Liver (tissue), 3 donors: Measurements from ENCODE around the gene ZNF862.

Source experiments
- ATF3 ChIP-seq: IDR thresholded peaks from 2 replicates; pipeline ENCODE4 v1.6.1; 2016; ENCODE audit warnings: antibody characterized with exemption
- EGR1 ChIP-seq, 2 donors: IDR thresholded peaks; 2 replicates each; pipeline ENCODE4 v1.6.1; 2016 to 2018; ENCODE audit warnings: antibody characterized with exemption in 2 of 2, low read depth in 2 of 2
- GABPA ChIP-seq, 2 donors: IDR thresholded peaks in 1 of 2; conservative IDR thresholded peaks in 1 of 2; 2 replicates each; pipeline ENCODE4 v1.6.1; 2016; ENCODE audit warnings: antibody characterized with exemption in 2 of 2, mild to moderate bottlenecking in 1 of 2, moderate library complexity in 1 of 2
- HNF4G ChIP-seq: IDR thresholded peaks from 2 replicates; pipeline ENCODE4 v1.6.1; 2016; ENCODE audit warnings: antibody characterized with exemption
- JUND ChIP-seq, 2 donors: IDR thresholded peaks; 2 replicates each; pipeline ENCODE4 v1.6.1; 2016; ENCODE audit warnings: antibody characterized with exemption in 2 of 2
- NR2F2 ChIP-seq: IDR thresholded peaks from 2 replicates; pipeline ENCODE4 v1.6.1; 2016; ENCODE audit warnings: antibody characterized with exemption
- RAD21 ChIP-seq, 2 donors: IDR thresholded peaks; 2 replicates each; pipeline ENCODE4 v1.6.1; 2016; ENCODE audit warnings: antibody characterized with exemption in 2 of 2, mild to moderate bottlenecking in 2 of 2
- SP1 ChIP-seq: IDR thresholded peaks from 2 replicates; pipeline ENCODE4 v1.6.1; 2018; ENCODE audit warnings: antibody characterized with exemption, mild to moderate bottlenecking
- TAF1 ChIP-seq: conservative IDR thresholded peaks from 2 replicates; pipeline ENCODE4 v1.6.1; 2016; ENCODE audit warnings: antibody characterized with exemption, mild to moderate bottlenecking
- YY1 ChIP-seq: IDR thresholded peaks from 2 replicates; pipeline ENCODE4 v1.6.1; 2016; ENCODE audit warnings: antibody characterized with exemption, mild to moderate bottlenecking
- TF ChIP-seq, protein P1 (sequence below): fragments of 150-350 bp; IDR thresholded peaks from 2 replicates; pipeline ENCODE4 v1.5.1; 2017; ENCODE audit warnings: improper control_type of control experiment, low read depth, low read length; ENCODE audit not compliant: missing input control
- TF ChIP-seq, protein P2 (sequence below): IDR thresholded peaks from 2 replicates; pipeline ENCODE4 v1.6.1; 2016; ENCODE audit warnings: antibody characterized with exemption, mild to moderate bottlenecking
- TF ChIP-seq, protein P3 (sequence below): IDR thresholded peaks from 2 replicates; pipeline ENCODE4 v1.6.1; 2016; ENCODE audit warnings: antibody characterized with exemption
- donor health status: healthy.
- donor health status: healthy.

DNA sequence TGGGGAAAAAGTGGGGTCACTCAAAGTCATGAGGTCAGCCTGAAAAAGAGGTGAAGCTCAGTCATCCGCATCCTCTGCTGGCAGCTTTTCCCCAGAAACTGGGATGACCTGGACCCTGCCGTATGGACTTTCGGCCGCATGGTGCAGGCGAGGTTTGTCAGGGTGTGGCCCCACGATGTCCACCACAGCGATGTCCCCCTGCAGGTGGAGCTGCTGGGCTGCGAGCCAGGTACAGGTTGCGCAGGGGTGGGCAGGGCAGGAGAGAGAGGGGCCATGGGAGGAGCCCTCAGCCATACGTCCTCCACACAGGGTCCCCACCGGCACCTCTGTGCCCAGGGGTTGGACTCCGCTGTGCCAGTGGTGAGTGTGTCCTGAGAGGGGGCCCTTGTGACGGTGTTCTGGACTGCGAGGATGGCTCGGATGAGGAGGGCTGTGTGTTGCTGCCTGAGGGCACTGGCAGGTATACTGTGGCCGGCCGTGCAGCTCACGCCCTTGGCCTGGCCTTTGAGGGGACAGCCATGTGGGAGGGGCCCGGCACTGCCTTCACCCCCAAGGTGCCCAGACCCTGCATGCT lies 41.8 kb upstream of the ZNF862 start:
- no peak for TF ChIP-seq SP1
- TF ChIP-seq, protein P1, sequence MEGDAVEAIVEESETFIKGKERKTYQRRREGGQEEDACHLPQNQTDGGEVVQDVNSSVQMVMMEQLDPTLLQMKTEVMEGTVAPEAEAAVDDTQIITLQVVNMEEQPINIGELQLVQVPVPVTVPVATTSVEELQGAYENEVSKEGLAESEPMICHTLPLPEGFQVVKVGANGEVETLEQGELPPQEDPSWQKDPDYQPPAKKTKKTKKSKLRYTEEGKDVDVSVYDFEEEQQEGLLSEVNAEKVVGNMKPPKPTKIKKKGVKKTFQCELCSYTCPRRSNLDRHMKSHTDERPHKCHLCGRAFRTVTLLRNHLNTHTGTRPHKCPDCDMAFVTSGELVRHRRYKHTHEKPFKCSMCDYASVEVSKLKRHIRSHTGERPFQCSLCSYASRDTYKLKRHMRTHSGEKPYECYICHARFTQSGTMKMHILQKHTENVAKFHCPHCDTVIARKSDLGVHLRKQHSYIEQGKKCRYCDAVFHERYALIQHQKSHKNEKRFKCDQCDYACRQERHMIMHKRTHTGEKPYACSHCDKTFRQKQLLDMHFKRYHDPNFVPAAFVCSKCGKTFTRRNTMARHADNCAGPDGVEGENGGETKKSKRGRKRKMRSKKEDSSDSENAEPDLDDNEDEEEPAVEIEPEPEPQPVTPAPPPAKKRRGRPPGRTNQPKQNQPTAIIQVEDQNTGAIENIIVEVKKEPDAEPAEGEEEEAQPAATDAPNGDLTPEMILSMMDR, result no peak
- no peak for TF ChIP-seq YY1
- TF ChIP-seq, protein P2, sequence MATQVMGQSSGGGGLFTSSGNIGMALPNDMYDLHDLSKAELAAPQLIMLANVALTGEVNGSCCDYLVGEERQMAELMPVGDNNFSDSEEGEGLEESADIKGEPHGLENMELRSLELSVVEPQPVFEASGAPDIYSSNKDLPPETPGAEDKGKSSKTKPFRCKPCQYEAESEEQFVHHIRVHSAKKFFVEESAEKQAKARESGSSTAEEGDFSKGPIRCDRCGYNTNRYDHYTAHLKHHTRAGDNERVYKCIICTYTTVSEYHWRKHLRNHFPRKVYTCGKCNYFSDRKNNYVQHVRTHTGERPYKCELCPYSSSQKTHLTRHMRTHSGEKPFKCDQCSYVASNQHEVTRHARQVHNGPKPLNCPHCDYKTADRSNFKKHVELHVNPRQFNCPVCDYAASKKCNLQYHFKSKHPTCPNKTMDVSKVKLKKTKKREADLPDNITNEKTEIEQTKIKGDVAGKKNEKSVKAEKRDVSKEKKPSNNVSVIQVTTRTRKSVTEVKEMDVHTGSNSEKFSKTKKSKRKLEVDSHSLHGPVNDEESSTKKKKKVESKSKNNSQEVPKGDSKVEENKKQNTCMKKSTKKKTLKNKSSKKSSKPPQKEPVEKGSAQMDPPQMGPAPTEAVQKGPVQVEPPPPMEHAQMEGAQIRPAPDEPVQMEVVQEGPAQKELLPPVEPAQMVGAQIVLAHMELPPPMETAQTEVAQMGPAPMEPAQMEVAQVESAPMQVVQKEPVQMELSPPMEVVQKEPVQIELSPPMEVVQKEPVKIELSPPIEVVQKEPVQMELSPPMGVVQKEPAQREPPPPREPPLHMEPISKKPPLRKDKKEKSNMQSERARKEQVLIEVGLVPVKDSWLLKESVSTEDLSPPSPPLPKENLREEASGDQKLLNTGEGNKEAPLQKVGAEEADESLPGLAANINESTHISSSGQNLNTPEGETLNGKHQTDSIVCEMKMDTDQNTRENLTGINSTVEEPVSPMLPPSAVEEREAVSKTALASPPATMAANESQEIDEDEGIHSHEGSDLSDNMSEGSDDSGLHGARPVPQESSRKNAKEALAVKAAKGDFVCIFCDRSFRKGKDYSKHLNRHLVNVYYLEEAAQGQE, result no peak
- TF ChIP-seq EGR1 (IDR thresholded peaks at IDR 0.05; ENCODE audit: low read depth in 2 of 2), result no peak
- TF ChIP-seq TAF1, result no peak
- no peak for TF ChIP-seq NR2F2
- TF ChIP-seq, protein P3, sequence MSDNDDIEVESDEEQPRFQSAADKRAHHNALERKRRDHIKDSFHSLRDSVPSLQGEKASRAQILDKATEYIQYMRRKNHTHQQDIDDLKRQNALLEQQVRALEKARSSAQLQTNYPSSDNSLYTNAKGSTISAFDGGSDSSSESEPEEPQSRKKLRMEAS, result no peak
- TF ChIP-seq ATF3, result no peak
- TF ChIP-seq HNF4G, result no peak
- TF ChIP-seq JUND (IDR thresholded peaks at IDR 0.05), result no peak
- TF ChIP-seq RAD21 (IDR thresholded peaks at IDR 0.05), result no peak
- no peak for TF ChIP-seq GABPA (IDR thresholded peaks at IDR 0.05 in 1 of 2, conservative IDR thresholded peaks at IDR 0.05 in 1 of 2)
